ENCODE data around the gene DCP1B. TPM values are rescaled to one million over a fixed set of nuclear protein-coding genes. Genes with fewer than 3 reads are reported as not detected.

The DCP1B gene
- total RNA-seq, 1 donor from 2014 or later: 22.9 TPM

- no peak for DNase-seq (ENCODE audit: low spot score in 2 of 2, unreplicated experiment in 2 of 2)
- H3K4me3 Mint-ChIP-seq: no peak overlapping the region
- no peaks in the 10 kb centered on the region for H3K27me3 Mint-ChIP-seq (ENCODE audit: low read depth)
- H3K9me3 Mint-ChIP-seq: no peaks in the 10 kb centered on the region
- H3K27ac Mint-ChIP-seq: peak overlapping the region; percentile 30
- TF ChIP-seq CTCF (IDR thresholded peaks at IDR 0.05; ENCODE audit: unreplicated experiment): no peak
- H3K36me3 Mint-ChIP-seq: peaks cover 8% of the 10 kb centered on the region
- peaks cover 20% of the 10 kb centered on the region for H3K4me1 Mint-ChIP-seq
Observed at GRCh38 chr12:1936406-1937320, 67.6 kb downstream of the DCP1B start.

DNA sequence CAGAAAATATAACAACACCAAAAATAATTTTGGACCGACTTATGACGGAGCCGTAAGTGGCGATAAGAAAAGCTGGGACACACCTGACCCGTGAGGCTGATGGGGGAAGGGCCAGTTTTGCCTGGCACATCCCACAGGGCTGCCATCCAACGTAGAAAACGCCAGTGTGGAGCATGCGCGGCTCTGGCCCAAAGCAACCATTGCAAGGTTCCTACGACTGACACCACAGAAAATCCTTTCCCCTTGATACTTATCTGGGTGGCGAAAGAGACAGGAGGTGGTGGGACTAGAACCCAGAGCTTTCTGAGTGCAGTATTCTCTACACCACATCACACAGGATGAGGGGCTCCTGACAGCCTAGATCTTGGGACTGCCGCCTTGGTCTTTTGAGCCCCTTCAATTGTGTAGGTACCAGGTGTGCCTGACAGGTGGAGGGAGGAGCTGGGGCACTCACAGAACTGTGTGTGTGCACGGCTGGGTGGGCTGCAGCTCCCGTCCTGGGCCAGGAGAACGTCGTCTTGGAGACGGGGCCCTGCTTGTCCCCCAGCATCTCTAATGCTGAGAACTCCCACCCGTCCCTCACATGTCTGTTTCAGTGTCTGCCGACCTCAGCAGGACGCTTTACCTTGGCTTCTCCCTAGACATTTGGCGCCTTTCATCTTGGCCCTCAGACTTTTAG, 68.4 kb downstream of the DCP1B start:
- H3K4me3 Mint-ChIP-seq: no peak overlapping the region
- peak overlapping the region; percentile 30 for H3K27ac Mint-ChIP-seq
- peaks cover 2% of the 10 kb centered on the region for H3K36me3 Mint-ChIP-seq
- no peaks in the 10 kb centered on the region for H3K27me3 Mint-ChIP-seq (ENCODE audit: low read depth)
- DNase-seq (ENCODE audit: low spot score in 2 of 2, unreplicated experiment in 2 of 2): no peak
- no peak for TF ChIP-seq CTCF (IDR thresholded peaks at IDR 0.05; ENCODE audit: unreplicated experiment)
- H3K9me3 Mint-ChIP-seq: no peaks in the 10 kb centered on the region
- H3K4me1 Mint-ChIP-seq: peaks cover 20% of the 10 kb centered on the region

DNA sequence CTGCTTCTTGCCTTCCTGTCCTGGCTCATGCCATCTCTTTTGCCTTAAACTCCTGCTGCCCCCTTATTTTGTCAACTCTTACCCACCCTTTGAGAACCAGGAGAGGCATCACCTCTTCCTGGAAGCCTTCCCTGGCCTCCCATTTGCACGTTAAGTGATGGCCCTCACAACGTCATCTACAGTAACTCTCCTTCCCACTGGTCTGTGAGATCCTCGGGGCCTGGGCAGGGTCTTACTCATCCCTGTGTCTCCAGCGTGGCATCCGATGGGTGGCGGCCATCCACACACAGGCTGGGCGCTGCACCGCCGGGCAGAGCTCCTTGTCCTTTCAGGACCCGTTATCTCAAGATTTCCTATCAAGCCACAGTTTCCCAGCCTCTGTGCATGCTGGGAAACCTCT, 69.0 kb downstream of the DCP1B start:
- no peak for TF ChIP-seq CTCF (IDR thresholded peaks at IDR 0.05; ENCODE audit: unreplicated experiment)
- Mint-ChIP-seq H3K27ac (no peak overlapping the region), H3K36me3 (no peaks in the 10 kb centered on the region), H3K4me3 (no peak overlapping the region), H3K27me3 (ENCODE audit: low read depth) (peaks cover under 1% of the 10 kb centered on the region), H3K9me3 (no peaks in the 10 kb centered on the region), H3K4me1 (peaks cover 20% of the 10 kb centered on the region)
- DNase-seq (ENCODE audit: low spot score in 2 of 2, unreplicated experiment in 2 of 2): no peak

DNA sequence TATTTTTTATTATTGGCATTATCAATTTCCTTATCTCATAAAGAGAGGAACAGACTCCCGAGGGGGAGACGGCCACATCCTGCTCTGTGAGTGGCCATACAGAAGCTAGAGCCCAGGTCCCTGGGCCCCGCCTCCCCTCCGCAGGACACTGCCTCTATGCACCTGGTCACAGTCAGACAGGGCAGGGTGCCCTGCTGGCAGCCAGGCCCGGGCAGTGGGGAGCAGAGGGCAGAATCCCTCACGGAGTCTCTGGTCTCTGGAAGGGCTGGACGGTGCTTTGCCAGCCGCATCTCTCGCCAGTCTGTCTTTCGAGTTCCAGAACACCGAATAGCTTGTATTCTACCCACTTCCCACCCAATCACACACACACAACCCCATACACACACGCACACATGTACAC, 69.4 kb downstream of the DCP1B start:
- H3K4me1 Mint-ChIP-seq: peaks cover 18% of the 10 kb centered on the region

GRCh38 chr12:1934068-1934467, 70.2 kb downstream of the DCP1B start:
- Mint-ChIP-seq H3K4me1 (peaks cover 18% of the 10 kb centered on the region), H3K27ac (no peak overlapping the region)

More for the DNA sequence above, 69.4 kb downstream of the DCP1B start:
- TF ChIP-seq CTCF (IDR thresholded peaks at IDR 0.05; ENCODE audit: unreplicated experiment): no peak
- Mint-ChIP-seq H3K36me3 (no peaks in the 10 kb centered on the region), H3K9me3 (no peaks in the 10 kb centered on the region), H3K27ac (no peak overlapping the region), H3K27me3 (ENCODE audit: low read depth) (peaks cover 2% of the 10 kb centered on the region), H3K4me3 (no peak overlapping the region)
- DNase-seq (ENCODE audit: low spot score in 2 of 2, unreplicated experiment in 2 of 2): no peak

More at GRCh38 chr12:1934068-1934467, 70.2 kb downstream of the DCP1B start:
- no peak for TF ChIP-seq CTCF (IDR thresholded peaks at IDR 0.05; ENCODE audit: unreplicated experiment)
- Mint-ChIP-seq H3K9me3 (no peaks in the 10 kb centered on the region), H3K4me3 (no peak overlapping the region), H3K36me3 (no peaks in the 10 kb centered on the region), H3K27me3 (ENCODE audit: low read depth) (peaks cover 2% of the 10 kb centered on the region)
- no peak for DNase-seq (ENCODE audit: low spot score in 2 of 2, unreplicated experiment in 2 of 2)

Data from mesothelial cell of epicardium (in vitro differentiated cells).